ENCODE measurements around the gene SLC1A7.

The SLC1A7 gene

DNA sequence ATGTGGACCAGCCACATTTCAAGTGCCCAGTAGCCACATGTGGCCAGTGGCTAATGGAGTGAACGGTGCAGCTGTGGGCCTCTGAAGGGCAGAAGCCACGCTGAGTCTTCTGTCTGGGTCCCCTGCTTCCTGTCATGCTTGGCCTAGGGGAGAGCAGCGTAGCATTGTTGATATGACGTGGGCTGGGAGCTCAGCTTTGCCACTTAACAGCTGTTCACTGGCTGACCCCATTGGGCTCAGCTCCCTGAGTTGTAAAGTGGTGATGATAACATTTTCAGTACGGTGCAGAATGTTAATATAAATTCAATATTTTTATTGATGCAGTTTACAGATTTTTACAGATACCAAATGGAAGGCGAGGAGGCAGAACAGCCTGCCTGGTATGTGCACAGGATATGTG lies 76.0 kb downstream of the SLC1A7 start:
- TF ChIP-seq EZH2phosphoT487 (conservative IDR thresholded peaks at IDR 0.05; ENCODE audit: low read length) (no peak), CTCF (IDR thresholded peaks at IDR 0.05; ENCODE audit: insufficient read depth, low read length, poor library complexity, severe bottlenecking) (no peak)
- no peaks in the 10 kb centered on the region for H3K79me2 ChIP-seq (ENCODE audit: insufficient read depth, low read length)

DNA sequence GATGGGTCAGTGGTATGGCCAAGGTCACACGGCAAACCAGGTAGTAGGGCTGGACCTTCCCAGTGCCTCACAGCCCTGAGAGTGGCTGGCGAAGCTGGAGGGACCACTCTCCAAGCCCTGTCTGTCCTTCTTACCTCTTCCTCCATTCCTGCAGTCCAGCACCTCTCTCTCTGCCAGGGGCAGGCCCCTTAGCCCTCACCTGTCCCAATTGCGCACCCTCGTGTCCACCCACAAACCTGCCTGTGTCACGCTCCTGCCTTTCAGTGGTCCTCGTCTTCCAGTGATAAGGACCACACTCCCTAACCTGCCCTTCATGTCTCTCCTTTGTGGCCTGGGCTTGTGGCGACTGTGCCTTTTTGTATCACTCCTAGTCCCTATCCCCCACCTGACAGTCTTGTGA lies 77.0 kb downstream of the SLC1A7 start:
- H3K9ac ChIP-seq (ENCODE audit: low read length): no peak overlapping the region
- no peaks in the 10 kb centered on the region for H3K9me3 ChIP-seq (ENCODE audit: insufficient read depth, low read length)
- H3K9me2 ChIP-seq (replicated peaks; ENCODE audit: insufficient read depth, low read length): no peaks in the 10 kb centered on the region
- H3K4me2 ChIP-seq (ENCODE audit: low read depth, low read length, poor library complexity, severe bottlenecking): no peak overlapping the region
- H3K4me3 ChIP-seq (ENCODE audit: insufficient read depth, low read length, poor library complexity, severe bottlenecking): no peak overlapping the region
- H3F3A ChIP-seq (ENCODE audit: insufficient read depth): no peaks in the 10 kb centered on the region
- no peaks in the 10 kb centered on the region for H3K27me3 ChIP-seq (ENCODE audit: low read length)
- H3K36me3 ChIP-seq (ENCODE audit: low read length): no peaks in the 10 kb centered on the region
- no peak overlapping the region for H3K27ac ChIP-seq (ENCODE audit: low read depth, low read length)
- H2AFZ ChIP-seq (ENCODE audit: low read depth, low read length, severe bottlenecking): no peak overlapping the region
- no peaks in the 10 kb centered on the region for H4K20me1 ChIP-seq (ENCODE audit: low read depth, low read length)
- TF ChIP-seq CTCF (IDR thresholded peaks at IDR 0.05; ENCODE audit: insufficient read depth, low read length, poor library complexity, severe bottlenecking) (no peak), EZH2phosphoT487 (conservative IDR thresholded peaks at IDR 0.05; ENCODE audit: low read length) (no peak)
- no peaks in the 10 kb centered on the region for H3K79me2 ChIP-seq (ENCODE audit: insufficient read depth, low read length)

More for the DNA sequence above, 76.0 kb downstream of the SLC1A7 start:
- Histone ChIP-seq H3K27me3 (ENCODE audit: low read length) (no peaks in the 10 kb centered on the region), H3K9me2 (replicated peaks; ENCODE audit: insufficient read depth, low read length) (no peaks in the 10 kb centered on the region), H3K4me3 (ENCODE audit: insufficient read depth, low read length, poor library complexity, severe bottlenecking) (no peak overlapping the region), H3K9me3 (ENCODE audit: insufficient read depth, low read length) (no peaks in the 10 kb centered on the region), H3K27ac (ENCODE audit: low read depth, low read length) (no peak overlapping the region), H3K9ac (ENCODE audit: low read length) (no peak overlapping the region), H3K36me3 (ENCODE audit: low read length) (no peaks in the 10 kb centered on the region), H3K4me2 (ENCODE audit: low read depth, low read length, poor library complexity, severe bottlenecking) (no peak overlapping the region), H3F3A (ENCODE audit: insufficient read depth) (no peaks in the 10 kb centered on the region), H4K20me1 (ENCODE audit: low read depth, low read length) (no peaks in the 10 kb centered on the region), H2AFZ (ENCODE audit: low read depth, low read length, severe bottlenecking) (no peak overlapping the region)

DNA sequence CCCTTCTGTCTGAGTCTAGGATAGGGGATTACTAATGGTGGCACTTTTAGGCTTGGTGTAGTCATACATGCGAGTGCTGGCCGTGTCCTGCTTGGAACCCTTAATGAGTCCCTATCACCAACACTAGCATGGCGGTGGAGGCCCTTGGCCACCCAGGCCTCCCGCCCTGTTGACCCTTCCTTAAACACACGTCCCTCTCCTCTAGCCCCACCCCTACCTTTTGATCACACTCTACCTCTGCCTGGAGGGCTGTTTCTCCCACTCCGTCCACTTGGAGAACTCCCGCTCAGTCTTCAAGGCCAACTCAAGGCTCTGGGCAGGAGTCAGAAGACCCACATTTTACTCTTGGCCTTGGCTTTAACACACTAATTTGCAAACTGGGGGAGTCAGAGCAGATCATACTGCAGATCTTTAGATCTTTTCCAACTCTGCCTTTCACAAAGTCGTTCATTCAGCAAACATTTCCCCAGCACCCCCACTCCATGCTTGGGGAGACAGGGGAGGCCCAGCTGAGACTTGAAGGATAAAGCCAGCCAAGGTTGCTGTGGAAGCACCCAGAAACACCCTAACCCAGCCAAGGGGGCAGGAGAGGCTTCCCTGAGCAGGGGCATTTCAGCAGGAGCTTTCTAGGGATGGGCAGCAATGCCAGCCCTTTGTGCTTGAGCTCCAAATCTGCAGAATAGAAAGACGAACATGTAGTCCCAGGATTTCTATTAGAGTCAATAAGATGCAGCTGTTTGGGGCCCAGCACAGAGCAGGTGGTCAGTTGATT lies 78.5 kb downstream of the SLC1A7 start:
- H3K27me3 ChIP-seq (ENCODE audit: low read length): no peaks in the 10 kb centered on the region
- no peaks in the 10 kb centered on the region for H3K36me3 ChIP-seq (ENCODE audit: low read length)
- no peaks in the 10 kb centered on the region for H3F3A ChIP-seq (ENCODE audit: insufficient read depth)
- H2AFZ ChIP-seq (ENCODE audit: low read depth, low read length, severe bottlenecking): no peak overlapping the region
- no peaks in the 10 kb centered on the region for H3K79me2 ChIP-seq (ENCODE audit: insufficient read depth, low read length)
- no peak for TF ChIP-seq CTCF (IDR thresholded peaks at IDR 0.05; ENCODE audit: insufficient read depth, low read length, poor library complexity, severe bottlenecking)
- TF ChIP-seq EZH2phosphoT487 (conservative IDR thresholded peaks at IDR 0.05; ENCODE audit: low read length): no peak
- H3K4me2 ChIP-seq (ENCODE audit: low read depth, low read length, poor library complexity, severe bottlenecking): no peak overlapping the region
- no peaks in the 10 kb centered on the region for H3K9me3 ChIP-seq (ENCODE audit: insufficient read depth, low read length)
- H3K9me2 ChIP-seq (replicated peaks; ENCODE audit: insufficient read depth, low read length): no peaks in the 10 kb centered on the region
- no peaks in the 10 kb centered on the region for H4K20me1 ChIP-seq (ENCODE audit: low read depth, low read length)
- H3K27ac ChIP-seq (ENCODE audit: low read depth, low read length): no peak overlapping the region
- H3K4me3 ChIP-seq (ENCODE audit: insufficient read depth, low read length, poor library complexity, severe bottlenecking): no peak overlapping the region
- no peak overlapping the region for H3K9ac ChIP-seq (ENCODE audit: low read length)
